ENCODE data around the gene STXBP6. TPM values are rescaled to one million over a fixed set of nuclear protein-coding genes. Genes with fewer than 3 reads are reported as not detected.

The STXBP6 gene
- total and polyA plus RNA-seq, 2 of the 13 experiments (the other 11 are each of a cell fraction or from before 2014, with no cell fraction given), result 35.3 to 42.8 TPM

- WGBS (ENCODE audit: low lambda C conversion rate), result 92% methylated on average over 1 of the region's 1 CpG
- H3K4me1 ChIP-seq (ENCODE audit: insufficient read depth, low read length), result peaks cover 10% of the 10 kb centered on the region
- no peaks in the 10 kb centered on the region for H3K27me3 ChIP-seq (ENCODE audit: control insufficient read depth in 1 of 2, insufficient read depth in 2 of 2, low read length in 2 of 2)
- FAIRE-seq (no peak), DNase-seq (ENCODE audit: low spot score) (no peak), ATAC-seq (no peak)
- in situ Hi-C loops (cut with HindIII; ENCODE audit: extremely low pct_ligation_motif_present, low pct_unique_long_range_greater_than_20kb) (no loop called here), intact Hi-C loops (cut with micrococcal nuclease; ENCODE audit: unreplicated experiment) (no loop called here)
- H3K9me3 ChIP-seq (ENCODE audit: low read length), result no peaks in the 10 kb centered on the region
- no peaks in the 10 kb centered on the region for H4K20me1 ChIP-seq (ENCODE audit: insufficient read depth, low read length)
- ChIA-PET POLR2A (no interaction called here), CTCF (ENCODE audit: low intra/inter-chr PET ratio, low total read pairs) (no interaction called here)
- H3K4me3 ChIP-seq (replicated peaks in 1 of 3; ENCODE audit: insufficient read depth in 1 of 3, low read depth in 2 of 3, low read length in 3 of 3), result no peak overlapping the region
- BruUV-seq (replicated peaks), result no TSS peak
- no peaks in the 10 kb centered on the region for H3K79me2 ChIP-seq (ENCODE audit: insufficient read depth, low read length)
- no peak overlapping the region for H2AFZ ChIP-seq (ENCODE audit: low read length)
- no peaks in the 10 kb centered on the region; a peak in 3 of 5 replicates for H3K36me3 ChIP-seq (replicated peaks in 1 of 2; ENCODE audit: control insufficient read depth in 1 of 2, insufficient read depth in 2 of 2, low read length in 2 of 2)
- H3K27ac ChIP-seq (ENCODE audit: extremely low read length, insufficient read depth, low read length), result no peak overlapping the region
- no peak overlapping the region for H3K4me2 ChIP-seq (ENCODE audit: low read depth, low read length)
- H3K9ac ChIP-seq (ENCODE audit: insufficient read depth, low read depth, low read length), result no peak overlapping the region
- TF ChIP-seq, protein P1, sequence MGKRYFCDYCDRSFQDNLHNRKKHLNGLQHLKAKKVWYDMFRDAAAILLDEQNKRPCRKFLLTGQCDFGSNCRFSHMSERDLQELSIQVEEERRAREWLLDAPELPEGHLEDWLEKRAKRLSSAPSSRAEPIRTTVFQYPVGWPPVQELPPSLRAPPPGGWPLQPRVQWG (CRISPR knock-in tag; IDR thresholded peaks at IDR 0.05; ENCODE audit: borderline replicate concordance, low read depth), result no peak
- TF ChIP-seq, protein P2, sequence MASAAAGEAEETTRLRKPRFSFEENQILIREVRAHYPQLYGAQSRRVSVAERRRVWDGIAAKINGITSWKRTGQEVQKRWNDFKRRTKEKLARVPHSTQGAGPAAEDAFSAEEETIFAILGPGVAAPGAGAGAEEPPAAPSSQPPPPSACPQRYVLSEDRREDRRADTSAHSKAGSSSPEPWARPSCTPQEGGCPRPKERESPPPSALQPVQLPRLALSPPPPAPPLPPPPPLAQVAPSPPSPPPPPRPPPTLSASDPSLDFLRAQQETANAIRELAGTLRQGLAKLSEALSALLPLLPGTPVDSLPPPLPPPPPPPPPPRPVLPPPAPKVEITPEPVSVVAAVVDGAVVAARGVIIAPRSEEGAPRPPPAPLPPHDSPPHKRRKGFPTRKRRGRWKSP (CRISPR knock-in tag; IDR thresholded peaks at IDR 0.05), result no peak
- no peak for TF ChIP-seq ZFP41 (CRISPR knock-in tag; IDR thresholded peaks at IDR 0.05; ENCODE audit: borderline replicate concordance)
- TF ChIP-seq TCF12 (IDR thresholded peaks at IDR 0.05), result no peak
- TF ChIP-seq TCF12 (CRISPR knock-in tag; IDR thresholded peaks at IDR 0.05), result no peak
- TF ChIP-seq MAZ (IDR thresholded peaks at IDR 0.05; ENCODE audit: borderline replicate concordance, low read depth, low read length), result no peak
- TF ChIP-seq MAZ (CRISPR knock-in tag; IDR thresholded peaks at IDR 0.05; ENCODE audit: low read depth), result no peak
- TF ChIP-seq CHCHD3 (CRISPR knock-in tag; IDR thresholded peaks at IDR 0.05), result no peak
- TF ChIP-seq HMGXB4 (CRISPR knock-in tag; IDR thresholded peaks at IDR 0.05; ENCODE audit: borderline replicate concordance in 1 of 2, low read depth in 1 of 2), result no peak
- TF ChIP-seq, protein P3, sequence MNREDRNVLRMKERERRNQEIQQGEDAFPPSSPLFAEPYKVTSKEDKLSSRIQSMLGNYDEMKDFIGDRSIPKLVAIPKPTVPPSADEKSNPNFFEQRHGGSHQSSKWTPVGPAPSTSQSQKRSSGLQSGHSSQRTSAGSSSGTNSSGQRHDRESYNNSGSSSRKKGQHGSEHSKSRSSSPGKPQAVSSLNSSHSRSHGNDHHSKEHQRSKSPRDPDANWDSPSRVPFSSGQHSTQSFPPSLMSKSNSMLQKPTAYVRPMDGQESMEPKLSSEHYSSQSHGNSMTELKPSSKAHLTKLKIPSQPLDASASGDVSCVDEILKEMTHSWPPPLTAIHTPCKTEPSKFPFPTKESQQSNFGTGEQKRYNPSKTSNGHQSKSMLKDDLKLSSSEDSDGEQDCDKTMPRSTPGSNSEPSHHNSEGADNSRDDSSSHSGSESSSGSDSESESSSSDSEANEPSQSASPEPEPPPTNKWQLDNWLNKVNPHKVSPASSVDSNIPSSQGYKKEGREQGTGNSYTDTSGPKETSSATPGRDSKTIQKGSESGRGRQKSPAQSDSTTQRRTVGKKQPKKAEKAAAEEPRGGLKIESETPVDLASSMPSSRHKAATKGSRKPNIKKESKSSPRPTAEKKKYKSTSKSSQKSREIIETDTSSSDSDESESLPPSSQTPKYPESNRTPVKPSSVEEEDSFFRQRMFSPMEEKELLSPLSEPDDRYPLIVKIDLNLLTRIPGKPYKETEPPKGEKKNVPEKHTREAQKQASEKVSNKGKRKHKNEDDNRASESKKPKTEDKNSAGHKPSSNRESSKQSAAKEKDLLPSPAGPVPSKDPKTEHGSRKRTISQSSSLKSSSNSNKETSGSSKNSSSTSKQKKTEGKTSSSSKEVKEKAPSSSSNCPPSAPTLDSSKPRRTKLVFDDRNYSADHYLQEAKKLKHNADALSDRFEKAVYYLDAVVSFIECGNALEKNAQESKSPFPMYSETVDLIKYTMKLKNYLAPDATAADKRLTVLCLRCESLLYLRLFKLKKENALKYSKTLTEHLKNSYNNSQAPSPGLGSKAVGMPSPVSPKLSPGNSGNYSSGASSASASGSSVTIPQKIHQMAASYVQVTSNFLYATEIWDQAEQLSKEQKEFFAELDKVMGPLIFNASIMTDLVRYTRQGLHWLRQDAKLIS (CRISPR knock-in tag; IDR thresholded peaks at IDR 0.05), result no peak
- TF ChIP-seq MEF2D (CRISPR knock-in tag; IDR thresholded peaks at IDR 0.05), result no peak
- TF ChIP-seq, protein P4, sequence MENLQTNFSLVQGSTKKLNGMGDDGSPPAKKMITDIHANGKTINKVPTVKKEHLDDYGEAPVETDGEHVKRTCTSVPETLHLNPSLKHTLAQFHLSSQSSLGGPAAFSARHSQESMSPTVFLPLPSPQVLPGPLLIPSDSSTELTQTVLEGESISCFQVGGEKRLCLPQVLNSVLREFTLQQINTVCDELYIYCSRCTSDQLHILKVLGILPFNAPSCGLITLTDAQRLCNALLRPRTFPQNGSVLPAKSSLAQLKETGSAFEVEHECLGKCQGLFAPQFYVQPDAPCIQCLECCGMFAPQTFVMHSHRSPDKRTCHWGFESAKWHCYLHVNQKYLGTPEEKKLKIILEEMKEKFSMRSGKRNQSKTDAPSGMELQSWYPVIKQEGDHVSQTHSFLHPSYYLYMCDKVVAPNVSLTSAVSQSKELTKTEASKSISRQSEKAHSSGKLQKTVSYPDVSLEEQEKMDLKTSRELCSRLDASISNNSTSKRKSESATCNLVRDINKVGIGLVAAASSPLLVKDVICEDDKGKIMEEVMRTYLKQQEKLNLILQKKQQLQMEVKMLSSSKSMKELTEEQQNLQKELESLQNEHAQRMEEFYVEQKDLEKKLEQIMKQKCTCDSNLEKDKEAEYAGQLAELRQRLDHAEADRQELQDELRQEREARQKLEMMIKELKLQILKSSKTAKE (CRISPR knock-in tag; IDR thresholded peaks at IDR 0.05; ENCODE audit: borderline replicate concordance), result no peak
- TF ChIP-seq ZNF44 (CRISPR knock-in tag; IDR thresholded peaks at IDR 0.05), result no peak
- no peak for TF ChIP-seq HDAC6 (IDR thresholded peaks at IDR 0.05; ENCODE audit: low read depth, low read length)
- TF ChIP-seq FOXA1 (IDR thresholded peaks at IDR 0.05), result no peak
- TF ChIP-seq FOXA1 (CRISPR knock-in tag; IDR thresholded peaks at IDR 0.05), result no peak
- no peak for TF ChIP-seq RBM22 (optimal IDR thresholded peaks at IDR 0.05; ENCODE audit: low read length)
These were observed 192.7 kb downstream of the STXBP6 start for GRCh38 chr14:24857277-24857676.

All from HepG2 (cell line).